H1 (cell line): ENCODE results near the gene ADAMTS16. TPM values are rescaled to one million over a fixed set of nuclear protein-coding genes. Genes with fewer than 3 reads are reported as not detected.

ENCODE experiments used
- BCL11A ChIP-seq, 2 experiments: IDR thresholded peaks; one replicate each; pipeline ENCODE4 v1.6.1; 2011; ENCODE audit warnings: low read depth in 2 of 2, low read length in 2 of 2, mild to moderate bottlenecking in 2 of 2
- CEBPB ChIP-seq: IDR thresholded peaks from 2 replicates; pipeline ENCODE4 v1.6.1; 2012; ENCODE audit warnings: low read depth, low read length
- CTCF ChIP-seq, 3 experiments: IDR thresholded peaks; 1 replicate in 2 of 3; 2 replicates in 1 of 3; pipeline versions ENCODE4 v1.5.1 to v1.6.1; 2011; ENCODE audit warnings: low read length in 3 of 3, mild to moderate bottlenecking in 3 of 3, inconsistent platforms in 2 of 3, low read depth in 1 of 3, moderate library complexity in 1 of 3; ENCODE audit not compliant: insufficient read depth in 1 of 3; ENCODE audit errors: control extremely low read depth in 1 of 3
- FOSL1 ChIP-seq: IDR thresholded peaks from 2 replicates; pipeline ENCODE4 v1.6.1; 2011; ENCODE audit warnings: mild to moderate bottlenecking, low read depth, low read length, moderate library complexity; ENCODE audit not compliant: insufficient read depth
- JUN ChIP-seq: IDR thresholded peaks from 2 replicates; pipeline ENCODE4 v1.6.1; 2011; ENCODE audit warnings: low read depth, mild to moderate bottlenecking, improper control_type of control experiment, low read length
- KDM5A ChIP-seq: fragments of 200-600 bp; IDR thresholded peaks from 2 replicates; pipeline ENCODE4 v1.7.1; 2012; ENCODE audit warnings: mild to moderate bottlenecking, low read length, inconsistent platforms, mixed read lengths
- MAFK ChIP-seq: IDR thresholded peaks from 2 replicates; pipeline ENCODE4 v1.6.1; 2012; ENCODE audit warnings: low read depth, mild to moderate bottlenecking, improper control_type of control experiment, low read length
- SP1 ChIP-seq: IDR thresholded peaks from 2 replicates; pipeline ENCODE4 v1.6.1; 2011; ENCODE audit warnings: low read depth, low read length
- SRF ChIP-seq: IDR thresholded peaks from 2 replicates; pipeline ENCODE4 v1.6.1; 2011; ENCODE audit warnings: mild to moderate bottlenecking, low read depth, low read length, moderate library complexity
- TAF1 ChIP-seq: IDR thresholded peaks from 2 replicates; pipeline ENCODE4 v1.6.1; 2011; ENCODE audit warnings: mild to moderate bottlenecking, low read depth, low read length
- USF2 ChIP-seq: IDR thresholded peaks from 2 replicates; pipeline ENCODE4 v1.6.1; 2011; ENCODE audit warnings: low read length, improper control_type of control experiment
- polyA plus RNA-seq, 7 experiments: library from polyadenylated mRNA; depleted of rRNA in 3 of 7; stranded (reverse) in 5 of 7; unstranded in 2 of 7; fragments of >200 nt in 5 of 7; fragments of 200-250 nt in 2 of 7; gene quantifications; 1 replicate in 5 of 7; 2 replicates in 1 of 7; 4 replicates in 1 of 7; pipeline versions ENCODE4 v1.2.1 to v1.2.3, GENCODE V29; 2011 to 2013; ENCODE audit warnings: missing spikeins in 2 of 7, mixed read lengths in 2 of 7
- total RNA-seq: library from RNA; stranded (reverse); fragmentation: NEBNext Ultra II Directional; extraction: Animal tissue kit (Norgen Biotek cat#: 25700); gene quantifications from 2 replicates; pipeline ENCODE4 v1.2.1, GENCODE V29; 2021

Gene ADAMTS16
- total and polyA plus RNA-seq, 2 of the 8 experiments (the other 6 are each of a cell fraction or from before 2014, with no cell fraction given) = 3.7 to 16.0 TPM

GRCh38 chr5:5318426-5319190 is 178.5 kb downstream of the ADAMTS16 start (continued):
- TF ChIP-seq CTCF (IDR thresholded peaks at IDR 0.05; ENCODE audit: control extremely low read depth in 1 of 3, insufficient read depth in 1 of 3, low read depth in 1 of 3, low read length in 3 of 3) (no peak), SRF (no peak), FOSL1 (no peak), TAF1 (no peak), USF2 (no peak), CEBPB (no peak), MAFK (no peak), JUN (no peak), SP1 (no peak), KDM5A (no peak), BCL11A (IDR thresholded peaks at IDR 0.05; ENCODE audit: low read depth in 2 of 2, low read length in 2 of 2) (no peak)
